ENCODE measurements around the gene CACNA2D3. TPM values are rescaled to one million over a fixed set of nuclear protein-coding genes. Genes with fewer than 3 reads are reported as not detected.

Gene CACNA2D3
- total and polyA plus RNA-seq, 4 donors, result 0.06 to 0.37 (median 0.08) TPM; not detected in 1

DNA sequence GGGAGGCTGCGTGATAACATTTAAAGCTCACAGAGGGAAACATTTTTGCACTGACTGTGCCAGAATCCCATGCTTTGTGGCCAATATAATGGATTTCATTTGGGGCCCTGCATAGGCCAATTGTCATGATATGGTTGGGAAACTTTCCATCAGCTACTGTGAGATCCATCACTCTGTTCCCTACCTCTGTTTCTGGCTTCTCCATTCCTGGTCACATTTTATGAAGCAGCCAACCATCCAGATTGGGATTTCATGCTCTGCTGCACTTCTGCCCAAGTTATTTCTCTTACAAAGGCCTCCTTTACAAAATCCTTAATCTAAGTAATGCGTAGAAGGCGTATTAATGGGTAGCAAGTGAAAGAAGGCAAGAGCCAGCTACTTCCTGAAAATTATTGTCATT is 584.4 kb downstream of the CACNA2D3 start:
- no peak for DNase-seq (ENCODE audit: low spot score)
- no peak overlapping the region for H3K4me3 ChIP-seq (ENCODE audit: low read depth in 1 of 3, low read length in 3 of 3)
- WGBS, result 93% methylated on average over 3 of the region's 3 CpGs
- H3K9me3 ChIP-seq (ENCODE audit: control insufficient read depth in 4 of 4, low read length in 3 of 4), result peaks cover 0 to 2% (median 0%) of the 10 kb centered on the region in 4 donors
- peaks cover 0 to 6% (median 0%) of the 10 kb centered on the region in 4 donors for H3K4me1 ChIP-seq (ENCODE audit: control insufficient read depth in 4 of 4, insufficient read depth in 4 of 4, low read length in 3 of 4)
- no peak overlapping the region for H3K9ac ChIP-seq (ENCODE audit: low read depth in 1 of 2, low read length in 2 of 2)
- no peak for TF ChIP-seq HNF4A (conservative IDR thresholded peaks at IDR 0.05)
- TF ChIP-seq, protein P1, sequence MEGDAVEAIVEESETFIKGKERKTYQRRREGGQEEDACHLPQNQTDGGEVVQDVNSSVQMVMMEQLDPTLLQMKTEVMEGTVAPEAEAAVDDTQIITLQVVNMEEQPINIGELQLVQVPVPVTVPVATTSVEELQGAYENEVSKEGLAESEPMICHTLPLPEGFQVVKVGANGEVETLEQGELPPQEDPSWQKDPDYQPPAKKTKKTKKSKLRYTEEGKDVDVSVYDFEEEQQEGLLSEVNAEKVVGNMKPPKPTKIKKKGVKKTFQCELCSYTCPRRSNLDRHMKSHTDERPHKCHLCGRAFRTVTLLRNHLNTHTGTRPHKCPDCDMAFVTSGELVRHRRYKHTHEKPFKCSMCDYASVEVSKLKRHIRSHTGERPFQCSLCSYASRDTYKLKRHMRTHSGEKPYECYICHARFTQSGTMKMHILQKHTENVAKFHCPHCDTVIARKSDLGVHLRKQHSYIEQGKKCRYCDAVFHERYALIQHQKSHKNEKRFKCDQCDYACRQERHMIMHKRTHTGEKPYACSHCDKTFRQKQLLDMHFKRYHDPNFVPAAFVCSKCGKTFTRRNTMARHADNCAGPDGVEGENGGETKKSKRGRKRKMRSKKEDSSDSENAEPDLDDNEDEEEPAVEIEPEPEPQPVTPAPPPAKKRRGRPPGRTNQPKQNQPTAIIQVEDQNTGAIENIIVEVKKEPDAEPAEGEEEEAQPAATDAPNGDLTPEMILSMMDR (IDR thresholded peaks at IDR 0.05; ENCODE audit: low read depth, low read length, missing input control), result no peak
- H3K36me3 ChIP-seq (ENCODE audit: control insufficient read depth in 4 of 4, insufficient read depth in 3 of 4, low read depth in 1 of 4, low read length in 3 of 4), result no peaks in the 10 kb centered on the region
- no peak overlapping the region for H3K27ac ChIP-seq (ENCODE audit: low read depth in 1 of 2, low read length in 2 of 2)
- H3K27me3 ChIP-seq (ENCODE audit: control insufficient read depth in 4 of 4, insufficient read depth in 4 of 4, low read length in 3 of 4), result no peaks in the 10 kb centered on the region

DNA sequence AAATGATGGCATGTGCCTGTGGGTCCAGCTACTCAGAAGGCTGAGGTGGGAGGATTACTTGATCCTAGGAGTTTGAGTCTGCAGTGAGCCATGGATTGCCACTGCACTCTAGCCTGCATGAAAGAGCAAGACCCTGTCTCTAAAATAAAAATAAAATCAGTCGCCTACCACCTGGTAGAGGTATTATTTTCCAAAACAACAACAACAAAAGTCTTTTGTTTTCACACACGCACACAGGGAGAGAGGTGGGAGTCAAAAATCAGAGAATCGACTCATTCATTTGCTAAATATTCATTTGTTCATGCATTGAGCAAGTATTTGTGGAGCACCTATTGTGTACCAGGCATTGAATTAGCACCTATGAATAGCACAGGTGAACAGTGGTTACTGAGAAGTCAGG is 587.4 kb downstream of the CACNA2D3 start:
- Histone ChIP-seq H3K27me3 (ENCODE audit: control insufficient read depth in 4 of 4, insufficient read depth in 4 of 4, low read length in 3 of 4) (no peaks in the 10 kb centered on the region), H3K4me3 (ENCODE audit: low read depth in 1 of 3, low read length in 3 of 3) (no peak overlapping the region), H3K27ac (ENCODE audit: low read depth in 1 of 2, low read length in 2 of 2) (no peak overlapping the region), H3K9ac (ENCODE audit: low read depth in 1 of 2, low read length in 2 of 2) (no peak overlapping the region), H3K9me3 (ENCODE audit: control insufficient read depth in 4 of 4, low read length in 3 of 4) (peaks cover 0 to 2% (median 0%) of the 10 kb centered on the region in 4 donors), H3K4me1 (ENCODE audit: control insufficient read depth in 4 of 4, insufficient read depth in 4 of 4, low read length in 3 of 4) (peaks cover 0 to 6% (median 0%) of the 10 kb centered on the region in 4 donors), H3K36me3 (ENCODE audit: control insufficient read depth in 4 of 4, insufficient read depth in 3 of 4, low read depth in 1 of 4, low read length in 3 of 4) (no peaks in the 10 kb centered on the region)
- no peak for DNase-seq (ENCODE audit: low spot score)
- TF ChIP-seq GABPA (IDR thresholded peaks at IDR 0.05 in 1 of 2, conservative IDR thresholded peaks at IDR 0.05 in 1 of 2), result no peak
- no peak for TF ChIP-seq TAF1 (conservative IDR thresholded peaks at IDR 0.05)
- TF ChIP-seq SP1 (IDR thresholded peaks at IDR 0.05), result no peak
- TF ChIP-seq HNF4G (IDR thresholded peaks at IDR 0.05), result no peak
- no peak for TF ChIP-seq JUND (IDR thresholded peaks at IDR 0.05)
- TF ChIP-seq, protein P2, sequence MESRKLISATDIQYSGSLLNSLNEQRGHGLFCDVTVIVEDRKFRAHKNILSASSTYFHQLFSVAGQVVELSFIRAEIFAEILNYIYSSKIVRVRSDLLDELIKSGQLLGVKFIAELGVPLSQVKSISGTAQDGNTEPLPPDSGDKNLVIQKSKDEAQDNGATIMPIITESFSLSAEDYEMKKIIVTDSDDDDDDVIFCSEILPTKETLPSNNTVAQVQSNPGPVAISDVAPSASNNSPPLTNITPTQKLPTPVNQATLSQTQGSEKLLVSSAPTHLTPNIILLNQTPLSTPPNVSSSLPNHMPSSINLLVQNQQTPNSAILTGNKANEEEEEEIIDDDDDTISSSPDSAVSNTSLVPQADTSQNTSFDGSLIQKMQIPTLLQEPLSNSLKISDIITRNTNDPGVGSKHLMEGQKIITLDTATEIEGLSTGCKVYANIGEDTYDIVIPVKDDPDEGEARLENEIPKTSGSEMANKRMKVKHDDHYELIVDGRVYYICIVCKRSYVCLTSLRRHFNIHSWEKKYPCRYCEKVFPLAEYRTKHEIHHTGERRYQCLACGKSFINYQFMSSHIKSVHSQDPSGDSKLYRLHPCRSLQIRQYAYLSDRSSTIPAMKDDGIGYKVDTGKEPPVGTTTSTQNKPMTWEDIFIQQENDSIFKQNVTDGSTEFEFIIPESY (IDR thresholded peaks at IDR 0.05), result no peak
- TF ChIP-seq, protein P1 (IDR thresholded peaks at IDR 0.05; ENCODE audit: low read depth, low read length, missing input control), result no peak
- no peak for TF ChIP-seq RAD21 (IDR thresholded peaks at IDR 0.05)
- TF ChIP-seq FOXA2 (IDR thresholded peaks at IDR 0.05), result no peak
- no peak for TF ChIP-seq HNF4A (conservative IDR thresholded peaks at IDR 0.05)
- TF ChIP-seq, protein P3, sequence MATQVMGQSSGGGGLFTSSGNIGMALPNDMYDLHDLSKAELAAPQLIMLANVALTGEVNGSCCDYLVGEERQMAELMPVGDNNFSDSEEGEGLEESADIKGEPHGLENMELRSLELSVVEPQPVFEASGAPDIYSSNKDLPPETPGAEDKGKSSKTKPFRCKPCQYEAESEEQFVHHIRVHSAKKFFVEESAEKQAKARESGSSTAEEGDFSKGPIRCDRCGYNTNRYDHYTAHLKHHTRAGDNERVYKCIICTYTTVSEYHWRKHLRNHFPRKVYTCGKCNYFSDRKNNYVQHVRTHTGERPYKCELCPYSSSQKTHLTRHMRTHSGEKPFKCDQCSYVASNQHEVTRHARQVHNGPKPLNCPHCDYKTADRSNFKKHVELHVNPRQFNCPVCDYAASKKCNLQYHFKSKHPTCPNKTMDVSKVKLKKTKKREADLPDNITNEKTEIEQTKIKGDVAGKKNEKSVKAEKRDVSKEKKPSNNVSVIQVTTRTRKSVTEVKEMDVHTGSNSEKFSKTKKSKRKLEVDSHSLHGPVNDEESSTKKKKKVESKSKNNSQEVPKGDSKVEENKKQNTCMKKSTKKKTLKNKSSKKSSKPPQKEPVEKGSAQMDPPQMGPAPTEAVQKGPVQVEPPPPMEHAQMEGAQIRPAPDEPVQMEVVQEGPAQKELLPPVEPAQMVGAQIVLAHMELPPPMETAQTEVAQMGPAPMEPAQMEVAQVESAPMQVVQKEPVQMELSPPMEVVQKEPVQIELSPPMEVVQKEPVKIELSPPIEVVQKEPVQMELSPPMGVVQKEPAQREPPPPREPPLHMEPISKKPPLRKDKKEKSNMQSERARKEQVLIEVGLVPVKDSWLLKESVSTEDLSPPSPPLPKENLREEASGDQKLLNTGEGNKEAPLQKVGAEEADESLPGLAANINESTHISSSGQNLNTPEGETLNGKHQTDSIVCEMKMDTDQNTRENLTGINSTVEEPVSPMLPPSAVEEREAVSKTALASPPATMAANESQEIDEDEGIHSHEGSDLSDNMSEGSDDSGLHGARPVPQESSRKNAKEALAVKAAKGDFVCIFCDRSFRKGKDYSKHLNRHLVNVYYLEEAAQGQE (IDR thresholded peaks at IDR 0.05), result no peak
- TF ChIP-seq, protein P4, sequence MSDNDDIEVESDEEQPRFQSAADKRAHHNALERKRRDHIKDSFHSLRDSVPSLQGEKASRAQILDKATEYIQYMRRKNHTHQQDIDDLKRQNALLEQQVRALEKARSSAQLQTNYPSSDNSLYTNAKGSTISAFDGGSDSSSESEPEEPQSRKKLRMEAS (IDR thresholded peaks at IDR 0.05), result no peak
- WGBS, result 94% methylated on average over 3 of the region's 3 CpGs
